ENCODE results near the gene KCTD20.

Gene KCTD20

DNA sequence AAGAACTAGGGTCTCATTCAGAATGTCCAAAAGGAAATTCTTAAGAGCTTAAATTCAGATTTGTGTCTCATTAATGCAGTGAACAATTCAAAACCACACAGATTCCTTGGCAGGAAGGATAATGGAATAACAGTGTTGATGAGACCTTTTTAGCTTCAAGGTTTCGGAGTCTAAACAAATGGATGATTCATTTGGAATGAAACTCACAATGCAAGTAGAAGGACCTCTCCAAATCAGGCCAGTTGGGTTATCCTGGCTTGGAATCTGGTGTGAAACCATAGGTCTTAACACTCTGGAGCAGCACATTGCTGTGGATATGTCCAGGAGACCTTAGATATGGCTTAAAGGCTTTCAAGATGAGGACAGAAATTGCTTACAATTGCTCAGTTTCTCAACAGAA lies 44.9 kb downstream of the KCTD20 start:
- Mint-ChIP-seq H3K9me3 (no peaks in the 10 kb centered on the region), H3K4me3 (no peak overlapping the region), H3K27me3 (no peaks in the 10 kb centered on the region), H3K4me1 (peaks cover 11% of the 10 kb centered on the region), H3K36me3 (ENCODE audit: insufficient read depth) (peaks cover 36% of the 10 kb centered on the region), H3K27ac (ENCODE audit: low read depth) (no peak overlapping the region)
- DNase-seq (ENCODE audit: low spot score in 2 of 2) (no peak), ATAC-seq (replicated peaks; ENCODE audit: extremely low read depth, poor library complexity, severe bottlenecking) (no peak)

DNA sequence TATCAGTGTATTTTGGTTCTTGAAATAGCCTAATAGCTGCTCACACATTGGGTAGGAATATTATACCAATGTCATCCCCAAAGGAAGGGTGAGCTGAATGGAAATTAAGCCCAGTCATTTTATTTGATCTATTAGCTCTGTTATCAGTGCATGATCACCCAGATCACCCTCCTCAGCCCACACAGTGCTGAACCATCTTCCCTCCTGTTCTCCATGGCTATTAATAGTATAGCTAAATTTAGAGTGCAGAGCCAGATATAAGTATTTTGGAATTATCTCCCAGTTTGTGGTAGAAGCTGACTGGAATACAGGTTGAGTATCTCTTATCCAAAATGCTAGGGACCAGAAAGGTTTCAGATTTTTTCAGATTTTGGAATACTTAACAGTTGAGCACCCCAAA lies 45.4 kb downstream of the KCTD20 start:
- Mint-ChIP-seq H3K9me3 (no peaks in the 10 kb centered on the region), H3K4me3 (no peak overlapping the region), H3K4me1 (peaks cover 12% of the 10 kb centered on the region), H3K36me3 (ENCODE audit: insufficient read depth) (peaks cover 39% of the 10 kb centered on the region), H3K27me3 (no peaks in the 10 kb centered on the region), H3K27ac (ENCODE audit: low read depth) (no peak overlapping the region)
- ATAC-seq (replicated peaks; ENCODE audit: extremely low read depth, poor library complexity, severe bottlenecking) (no peak), DNase-seq (ENCODE audit: low spot score in 2 of 2) (no peak)

DNA sequence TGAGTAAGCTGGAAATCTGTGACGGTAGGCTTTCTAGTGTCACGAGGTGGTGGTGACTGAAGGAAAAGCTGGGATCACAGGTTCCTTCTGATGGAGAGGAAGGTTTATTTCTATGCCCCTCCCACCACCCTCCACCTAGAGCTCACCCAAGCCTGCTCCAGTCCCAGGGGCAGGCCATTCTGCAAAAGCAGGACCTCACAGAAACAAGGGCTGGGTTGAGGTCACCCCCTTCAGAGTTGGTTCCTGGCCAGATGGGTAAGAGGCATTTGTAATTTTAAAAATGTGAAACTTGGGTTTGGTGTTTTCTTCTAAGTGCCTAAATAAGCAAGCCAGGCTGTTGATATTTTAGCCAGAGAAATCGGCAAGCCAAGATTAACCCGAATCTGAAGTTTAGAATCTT lies 46.6 kb downstream of the KCTD20 start:
- Mint-ChIP-seq H3K27ac (ENCODE audit: low read depth) (no peak overlapping the region), H3K4me3 (no peak overlapping the region), H3K27me3 (no peaks in the 10 kb centered on the region), H3K4me1 (peaks cover 24% of the 10 kb centered on the region), H3K36me3 (ENCODE audit: insufficient read depth) (peaks cover 45% of the 10 kb centered on the region), H3K9me3 (no peaks in the 10 kb centered on the region)
- DNase-seq (ENCODE audit: low spot score in 2 of 2) = no peak
- ATAC-seq (replicated peaks; ENCODE audit: extremely low read depth, poor library complexity, severe bottlenecking) = no peak

DNA sequence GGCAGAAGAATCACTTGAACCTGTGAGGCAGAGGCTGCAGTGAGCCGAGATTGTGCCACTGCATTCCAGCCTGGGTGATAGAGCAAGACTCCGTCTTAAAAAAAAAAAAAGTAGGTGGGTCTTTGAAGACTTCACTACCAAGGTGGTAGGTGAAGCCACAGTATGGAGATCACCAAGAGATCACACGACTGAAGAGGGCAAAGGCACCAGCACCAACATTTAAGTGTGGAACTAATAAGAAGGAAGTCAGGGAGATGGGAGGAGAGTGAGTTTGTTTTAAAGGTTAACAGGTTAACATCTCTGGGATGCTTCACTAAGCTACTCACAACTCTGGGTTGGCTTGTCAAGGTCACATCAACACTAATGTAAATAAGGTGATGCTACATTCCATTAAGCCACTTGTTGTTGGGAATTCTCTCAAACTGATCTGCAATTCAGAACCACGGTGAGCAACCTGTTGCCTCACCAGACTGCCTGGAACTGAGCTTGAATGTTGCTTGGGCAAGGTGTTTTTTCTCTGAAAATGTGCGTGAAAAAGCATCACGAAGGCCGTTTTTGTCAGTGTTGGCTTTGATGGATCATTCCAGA lies 48.7 kb downstream of the KCTD20 start:
- peaks cover 23% of the 10 kb centered on the region for H3K4me1 Mint-ChIP-seq
- no peaks in the 10 kb centered on the region for H3K27me3 Mint-ChIP-seq
- H3K27ac Mint-ChIP-seq (ENCODE audit: low read depth) = no peak overlapping the region
- H3K9me3 Mint-ChIP-seq = no peaks in the 10 kb centered on the region
- DNase-seq (ENCODE audit: low spot score in 2 of 2) = no peak
- H3K36me3 Mint-ChIP-seq (ENCODE audit: insufficient read depth) = peaks cover 48% of the 10 kb centered on the region
- H3K4me3 Mint-ChIP-seq = no peak overlapping the region
- no peak for ATAC-seq (replicated peaks; ENCODE audit: extremely low read depth, poor library complexity, severe bottlenecking)

DNA sequence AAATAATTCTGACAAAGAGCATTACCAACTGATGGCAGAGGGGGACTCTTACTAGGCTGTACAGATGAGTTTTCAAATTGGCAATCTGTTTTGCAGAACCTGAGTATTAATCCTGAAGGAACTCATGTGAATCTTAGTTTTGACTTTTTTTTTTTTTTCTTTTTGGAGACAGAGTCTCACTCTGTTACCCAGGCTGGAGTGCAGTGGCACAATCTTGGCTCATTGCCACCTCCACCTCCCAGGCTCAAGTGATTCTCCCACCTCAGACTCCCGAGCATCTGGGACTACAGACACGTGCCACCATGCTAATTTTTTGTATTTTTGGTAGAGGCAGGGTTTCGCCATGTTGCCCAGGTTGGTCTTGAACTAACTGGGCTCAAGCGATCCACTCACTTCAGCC lies 49.3 kb downstream of the KCTD20 start:
- no peak for DNase-seq (ENCODE audit: low spot score in 2 of 2)
- ATAC-seq (replicated peaks; ENCODE audit: extremely low read depth, poor library complexity, severe bottlenecking) = no peak
- Mint-ChIP-seq H3K27me3 (no peaks in the 10 kb centered on the region), H3K4me1 (peaks cover 24% of the 10 kb centered on the region), H3K27ac (ENCODE audit: low read depth) (no peak overlapping the region), H3K9me3 (no peaks in the 10 kb centered on the region), H3K36me3 (ENCODE audit: insufficient read depth) (peaks cover 55% of the 10 kb centered on the region), H3K4me3 (no peak overlapping the region)

DNA sequence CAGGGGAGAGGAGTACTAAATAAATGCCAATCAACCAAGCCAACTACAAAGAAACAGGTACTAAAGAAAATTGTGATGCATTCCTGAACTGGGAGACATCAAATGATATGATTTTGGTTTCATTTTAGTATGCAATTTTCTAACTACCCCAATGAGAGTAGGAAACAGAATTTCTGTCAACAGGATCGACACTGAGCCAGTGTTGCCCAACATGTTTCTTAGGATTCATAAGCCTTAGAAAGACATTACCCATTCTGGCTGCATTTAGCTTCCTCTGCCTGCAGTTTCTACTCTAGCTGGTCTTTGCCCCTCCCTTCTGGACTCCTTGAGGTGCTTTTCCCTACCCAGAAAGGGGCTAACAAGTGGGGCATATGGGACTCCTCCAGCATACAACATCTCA lies 49.8 kb downstream of the KCTD20 start:
- Mint-ChIP-seq H3K4me1 (peaks cover 28% of the 10 kb centered on the region), H3K36me3 (ENCODE audit: insufficient read depth) (peaks cover 57% of the 10 kb centered on the region), H3K9me3 (no peaks in the 10 kb centered on the region), H3K27ac (ENCODE audit: low read depth) (peak overlapping the region; percentile 52), H3K4me3 (no peak overlapping the region), H3K27me3 (no peaks in the 10 kb centered on the region)
- ATAC-seq (replicated peaks; ENCODE audit: extremely low read depth, poor library complexity, severe bottlenecking) = no peak
- no peak for DNase-seq (ENCODE audit: low spot score in 2 of 2)

DNA sequence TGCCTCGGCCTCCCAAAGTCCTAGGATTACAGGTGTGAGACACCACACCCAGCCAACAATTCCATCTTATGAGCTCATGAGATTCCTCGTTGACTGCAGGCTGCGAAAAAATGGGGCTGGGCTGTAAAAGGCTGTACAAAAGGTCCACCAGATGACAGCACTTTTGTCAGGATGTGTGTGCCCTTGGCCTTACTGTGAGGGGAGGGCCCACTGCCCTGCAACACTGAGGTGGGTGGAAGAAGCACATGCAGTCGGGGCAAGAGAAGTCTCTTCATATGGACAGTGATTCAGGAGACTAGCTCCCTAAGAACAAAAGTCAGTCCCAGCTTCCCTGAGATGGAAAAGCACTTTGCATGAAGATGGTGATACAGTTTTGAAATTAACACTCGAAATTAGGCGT lies 50.5 kb downstream of the KCTD20 start:
- H3K9me3 Mint-ChIP-seq = no peaks in the 10 kb centered on the region
- H3K4me1 Mint-ChIP-seq = peaks cover 28% of the 10 kb centered on the region
- DNase-seq (ENCODE audit: low spot score in 2 of 2) = no peak
- no peaks in the 10 kb centered on the region for H3K27me3 Mint-ChIP-seq
- no peak for ATAC-seq (replicated peaks; ENCODE audit: extremely low read depth, poor library complexity, severe bottlenecking)
- peak overlapping the region; percentile 52 for H3K27ac Mint-ChIP-seq (ENCODE audit: low read depth)
- H3K36me3 Mint-ChIP-seq (ENCODE audit: insufficient read depth) = peaks cover 63% of the 10 kb centered on the region
- H3K4me3 Mint-ChIP-seq = no peak overlapping the region

DNA sequence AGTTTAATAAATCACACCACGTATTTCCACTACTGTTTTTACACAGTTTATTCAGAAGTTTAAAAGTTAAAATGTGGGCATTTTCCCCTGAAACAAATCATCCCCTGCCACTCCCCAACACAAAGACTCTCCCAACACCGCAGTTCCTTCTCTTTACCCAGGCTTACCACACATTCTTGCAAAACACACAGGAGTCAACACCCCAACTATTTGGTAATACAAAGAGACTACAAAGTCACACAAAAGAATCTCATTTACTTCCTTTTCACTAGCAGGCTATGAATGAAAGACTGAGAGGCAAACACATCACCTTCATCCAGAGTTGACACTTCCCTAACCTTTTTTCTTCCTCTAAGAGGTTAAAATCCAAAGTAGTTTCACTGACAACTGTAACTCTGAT lies 51.1 kb downstream of the KCTD20 start:
- no peak overlapping the region for H3K4me3 Mint-ChIP-seq
- H3K9me3 Mint-ChIP-seq = no peaks in the 10 kb centered on the region
- no peaks in the 10 kb centered on the region for H3K27me3 Mint-ChIP-seq
- ATAC-seq (replicated peaks; ENCODE audit: extremely low read depth, poor library complexity, severe bottlenecking) (no peak), DNase-seq (ENCODE audit: low spot score in 2 of 2) (no peak)
- peaks cover 67% of the 10 kb centered on the region for H3K36me3 Mint-ChIP-seq (ENCODE audit: insufficient read depth)
- peaks cover 28% of the 10 kb centered on the region for H3K4me1 Mint-ChIP-seq
- H3K27ac Mint-ChIP-seq (ENCODE audit: low read depth) = peak overlapping the region; percentile 52

DNA sequence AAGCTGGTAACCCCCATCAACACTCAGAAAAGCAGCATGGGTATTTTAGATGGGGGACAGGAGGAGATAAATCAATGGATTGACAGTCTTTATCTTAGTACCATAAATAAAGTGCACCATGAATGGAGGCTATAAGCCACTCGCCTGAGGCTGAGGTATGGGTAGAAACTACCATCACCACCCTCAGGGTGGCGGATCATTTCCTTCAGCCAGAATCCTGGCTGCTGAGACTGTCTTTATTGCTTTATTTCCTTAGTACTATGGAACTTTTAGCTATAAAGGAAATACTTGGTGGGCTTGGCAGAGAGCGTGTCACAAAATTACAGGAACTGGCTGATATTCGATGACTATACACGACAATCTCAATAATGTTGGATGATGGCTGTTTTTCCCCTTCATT lies 52.3 kb downstream of the KCTD20 start:
- DNase-seq (ENCODE audit: low spot score in 2 of 2) = no peak
- Mint-ChIP-seq H3K9me3 (no peaks in the 10 kb centered on the region), H3K27me3 (no peaks in the 10 kb centered on the region), H3K4me1 (peaks cover 35% of the 10 kb centered on the region), H3K4me3 (no peak overlapping the region), H3K27ac (ENCODE audit: low read depth) (no peak overlapping the region), H3K36me3 (ENCODE audit: insufficient read depth) (peaks cover 73% of the 10 kb centered on the region)
- ATAC-seq (replicated peaks; ENCODE audit: extremely low read depth, poor library complexity, severe bottlenecking) = no peak

DNA sequence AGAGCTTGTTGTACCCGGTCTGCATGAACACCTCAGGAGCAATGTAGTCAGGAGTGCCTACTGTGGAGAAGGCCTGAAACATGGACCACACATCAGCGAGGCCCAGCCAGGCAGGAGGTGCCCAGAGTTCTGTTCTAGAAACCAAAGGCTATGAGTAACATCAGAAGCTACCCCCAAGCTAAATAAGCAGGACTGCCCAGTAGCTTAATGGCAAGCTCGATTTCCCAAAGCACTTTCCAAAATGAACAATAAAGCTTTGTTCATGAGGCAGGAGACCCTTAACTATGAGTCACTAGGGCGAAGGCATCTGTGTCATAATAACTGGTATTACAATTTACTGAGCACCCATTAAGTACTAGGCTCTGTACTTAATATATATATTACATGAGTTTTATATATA lies 57.1 kb downstream of the KCTD20 start:
- ATAC-seq (replicated peaks; ENCODE audit: extremely low read depth, poor library complexity, severe bottlenecking) (no peak), DNase-seq (ENCODE audit: low spot score in 2 of 2) (no peak)
- H3K4me3 Mint-ChIP-seq = no peak overlapping the region
- H3K4me1 Mint-ChIP-seq = peaks cover 18% of the 10 kb centered on the region
- no peaks in the 10 kb centered on the region for H3K27me3 Mint-ChIP-seq
- H3K27ac Mint-ChIP-seq (ENCODE audit: low read depth) = no peak overlapping the region
- peaks cover 78% of the 10 kb centered on the region for H3K36me3 Mint-ChIP-seq (ENCODE audit: insufficient read depth)
- no peaks in the 10 kb centered on the region for H3K9me3 Mint-ChIP-seq

DNA sequence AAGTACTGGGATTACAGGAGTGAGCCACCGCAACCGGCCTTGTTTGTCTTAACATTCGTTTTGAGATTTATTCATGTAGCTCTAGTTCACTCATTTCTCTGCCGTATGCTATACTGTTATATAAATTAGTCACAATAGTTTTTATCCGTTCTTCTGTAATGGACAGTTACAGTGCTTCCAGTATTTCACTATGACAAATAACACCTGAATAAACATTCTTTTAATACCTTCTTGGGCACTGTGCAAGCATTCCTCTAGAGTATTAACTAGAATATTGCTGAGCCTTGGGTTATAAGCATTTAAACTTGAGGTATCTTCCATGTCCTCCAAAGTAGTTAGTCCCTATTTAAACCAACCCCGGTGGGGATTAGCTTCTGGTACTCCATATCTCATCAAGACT lies 58.9 kb downstream of the KCTD20 start:
- H3K27ac Mint-ChIP-seq (ENCODE audit: low read depth) = peak overlapping the region; percentile 83
- ATAC-seq (replicated peaks; ENCODE audit: extremely low read depth, poor library complexity, severe bottlenecking) = no peak
- H3K27me3 Mint-ChIP-seq = no peaks in the 10 kb centered on the region
- H3K36me3 Mint-ChIP-seq (ENCODE audit: insufficient read depth) = peaks cover 77% of the 10 kb centered on the region
- no peak overlapping the region for H3K4me3 Mint-ChIP-seq
- DNase-seq (ENCODE audit: low spot score in 2 of 2) = no peak
- H3K9me3 Mint-ChIP-seq = no peaks in the 10 kb centered on the region
- H3K4me1 Mint-ChIP-seq = peaks cover 30% of the 10 kb centered on the region

DNA sequence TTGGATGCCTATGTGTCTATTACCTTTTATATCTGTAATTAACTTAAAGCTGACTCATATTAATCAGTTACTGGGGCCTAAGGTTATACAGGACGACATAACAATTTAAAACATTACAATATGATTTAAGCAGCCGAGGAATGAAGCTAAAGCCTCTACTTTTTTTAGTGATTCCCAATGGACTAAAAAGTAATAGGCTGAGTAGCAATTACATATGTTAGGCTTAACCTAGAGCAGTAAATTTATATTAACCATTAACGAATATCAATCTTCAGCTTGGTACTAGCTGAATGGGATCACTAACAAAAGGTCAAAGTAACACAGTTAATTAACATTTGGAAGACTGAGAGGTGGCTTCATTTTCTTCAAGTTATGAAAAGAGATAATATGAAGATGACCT lies 61.4 kb downstream of the KCTD20 start:
- Mint-ChIP-seq H3K4me1 (peaks cover 30% of the 10 kb centered on the region), H3K4me3 (no peak overlapping the region)
- ATAC-seq (replicated peaks; ENCODE audit: extremely low read depth, poor library complexity, severe bottlenecking) = no peak

DNA sequence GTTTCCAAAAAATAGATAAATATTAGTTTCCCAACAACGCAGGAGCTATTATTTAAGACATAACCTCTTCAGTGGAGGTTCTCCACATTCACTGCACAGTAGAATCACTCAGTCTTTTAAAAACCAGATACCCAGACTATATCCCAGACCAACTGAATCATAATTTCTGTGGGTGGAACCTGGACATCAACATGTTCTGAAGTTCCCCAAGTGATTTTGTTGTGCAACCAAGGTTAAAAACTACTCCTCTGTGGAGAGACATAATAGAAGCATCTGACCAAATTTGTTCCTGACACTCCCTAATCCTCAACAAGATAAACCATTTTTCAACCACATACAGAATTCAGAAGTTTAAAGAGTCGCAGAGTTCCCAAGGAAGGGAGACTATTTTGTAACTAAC lies 62.2 kb downstream of the KCTD20 start:
- peak overlapping the region; percentile 83 for H3K27ac Mint-ChIP-seq (ENCODE audit: low read depth)
- no peaks in the 10 kb centered on the region for H3K27me3 Mint-ChIP-seq
- H3K9me3 Mint-ChIP-seq = no peaks in the 10 kb centered on the region
- H3K4me1 Mint-ChIP-seq = peaks cover 26% of the 10 kb centered on the region
- ATAC-seq (replicated peaks; ENCODE audit: extremely low read depth, poor library complexity, severe bottlenecking) (no peak), DNase-seq (ENCODE audit: low spot score in 2 of 2) (no peak)
- peaks cover 64% of the 10 kb centered on the region for H3K36me3 Mint-ChIP-seq (ENCODE audit: insufficient read depth)
- H3K4me3 Mint-ChIP-seq = no peak overlapping the region

More for the DNA sequence above, 61.4 kb downstream of the KCTD20 start:
- H3K9me3 Mint-ChIP-seq = no peaks in the 10 kb centered on the region
- peaks cover 63% of the 10 kb centered on the region for H3K36me3 Mint-ChIP-seq (ENCODE audit: insufficient read depth)
- no peak for DNase-seq (ENCODE audit: low spot score in 2 of 2)
- H3K27ac Mint-ChIP-seq (ENCODE audit: low read depth) = peak overlapping the region; percentile 83
- H3K27me3 Mint-ChIP-seq = no peaks in the 10 kb centered on the region
